Esophagus squamous epithelium (tissue), 4 donors: ENCODE data around the gene GAP43.

Experiments
- CTCF ChIP-seq, 6 experiments: fragments of 450-650 bp in 4 of 6; fragments of 200-600 bp in 2 of 6; sonication (generic) in 2 of 6; IDR thresholded peaks; one replicate each; pipeline ENCODE4 v1.5.1; 2016 to 2019; ENCODE audit warnings: antibody characterized with exemption in 6 of 6, mild to moderate bottlenecking in 4 of 6, moderate library complexity in 4 of 6
- POLR2A ChIP-seq, 4 donors: fragments of 450-650 bp; IDR thresholded peaks; one replicate each; pipeline ENCODE4 v1.6.1; 2017; ENCODE audit warnings: antibody characterized with exemption in 4 of 4, mild to moderate bottlenecking in 4 of 4, moderate library complexity in 3 of 4

GRCh38 chr3:115644391-115644790 lies 21.1 kb downstream of the GAP43 start:
- TF ChIP-seq CTCF (IDR thresholded peaks at IDR 0.05) (no peak), POLR2A (IDR thresholded peaks at IDR 0.05) (no peak)
